Left lung (tissue), 10 donors: ENCODE measurements around the gene RGS3. TPM values are rescaled to one million over a fixed set of nuclear protein-coding genes. Genes with fewer than 3 reads are reported as not detected.

ENCODE experiments used
- ATAC-seq: fragments of 200-7000 bp; cut with Tn5 transposase; one replicate; pipeline ENCODE4 v1.9.1; 2020; ENCODE audit warnings: moderate library complexity
- DNase-seq, 4 donors: peaks; one replicate each; pipeline ENCODE4 v3.0.0-alpha.2; 2013 to 2020
- H3K27ac ChIP-seq, 2 donors: fragments of 200-600 bp; sonication (generic) in 1 of 2; one replicate each; pipeline versions ENCODE4 v1.5.0 to v1.8.0; 2020 to 2021
- H3K27me3 ChIP-seq, 2 donors: fragments of 200-600 bp; sonication (generic) in 1 of 2; one replicate each; pipeline versions ENCODE4 v1.5.0 to v1.8.0; 2020 to 2021
- H3K36me3 ChIP-seq, 2 donors: fragments of 200-600 bp; sonication (generic) in 1 of 2; one replicate each; pipeline versions ENCODE4 v1.5.0 to v1.8.0; 2020 to 2021
- H3K4me1 ChIP-seq, 2 donors: fragments of 200-600 bp; one replicate each; pipeline ENCODE4 v1.8.0; 2021
- H3K4me3 ChIP-seq, 2 donors: fragments of 200-600 bp; sonication (generic) in 1 of 2; one replicate each; pipeline versions ENCODE4 v1.5.0 to v1.8.0; 2020 to 2021; ENCODE audit warnings: mild to moderate bottlenecking in 1 of 2
- H3K9me3 ChIP-seq, 2 donors: fragments of 200-600 bp; sonication (generic) in 1 of 2; one replicate each; pipeline versions ENCODE4 v1.5.0 to v1.8.0; 2020 to 2021
- CTCF ChIP-seq, 2 donors: fragments of 200-600 bp; sonication (generic) in 1 of 2; IDR thresholded peaks; one replicate each; pipeline versions ENCODE4 v1.5.0 to v1.8.0; 2021; ENCODE audit warnings: antibody characterized with exemption in 2 of 2
- intact Hi-C, 2 donors: fragments of 100-400 bp; cut with DNase I; formaldehyde crosslinking; loops; one replicate each; pipeline versions ENCODE4 v1.11.2 to v1.14.2; 2022
- polyA plus RNA-seq, 6 donors: library from polyadenylated mRNA; unstranded; fragments of 120-200 nt; gene quantifications; one replicate each; pipeline ENCODE4 v1.2.1, GENCODE V29; 2013; ENCODE audit not compliant: insufficient read length in 6 of 6
- total RNA-seq, 2 donors: library from RNA; stranded (reverse); fragmentation: NEBNext Ultra II Directional; extraction: Animal tissue kit (Norgen Biotek cat#: 25700); gene quantifications; one replicate each; pipeline ENCODE4 v1.2.1, GENCODE V29; 2021
- donor health status: DM: no; HTN: yes; CAD: no.
- donor health status: DM: no; HTN: no; CAD: no.

The RGS3 gene
- total and polyA plus RNA-seq, 8 donors = 69.6 to 96.9 (median 77.4) TPM

- Histone ChIP-seq H3K4me3 (no peak overlapping the region), H3K4me1 (peaks cover 34 to 37% of the 10 kb centered on the region in 2 donors), H3K27ac (no peak overlapping the region), H3K9me3 (no peaks in the 10 kb centered on the region), H3K36me3 (no peaks in the 10 kb centered on the region), H3K27me3 (no peaks in the 10 kb centered on the region)
- ATAC-seq (no peak), DNase-seq (no peak)
- no peak for TF ChIP-seq CTCF (IDR thresholded peaks at IDR 0.05)
- intact Hi-C loops = no loop called here
These were observed 154.0 kb downstream of the RGS3 start for GRCh38 chr9:113617550-113617949.

GRCh38 chr9:113618836-113619490 lies 155.4 kb downstream of the RGS3 start:
- Histone ChIP-seq H3K27me3 (no peaks in the 10 kb centered on the region), H3K4me1 (peaks cover 34 to 41% of the 10 kb centered on the region in 2 donors), H3K36me3 (no peaks in the 10 kb centered on the region), H3K4me3 (no peak overlapping the region), H3K27ac (no peak overlapping the region), H3K9me3 (no peaks in the 10 kb centered on the region)
- no peak for DNase-seq
- intact Hi-C loops = no loop called here
- no peak for ATAC-seq
- no peak for TF ChIP-seq CTCF (IDR thresholded peaks at IDR 0.05)

- peak overlapping the region; percentile 69 to 80 for H3K27ac ChIP-seq
- intact Hi-C loops = no loop called here
- H3K36me3 ChIP-seq = no peaks in the 10 kb centered on the region
- DNase-seq = no peak
- no peak for ATAC-seq
- no peak overlapping the region for H3K4me3 ChIP-seq
- peaks cover 29 to 41% of the 10 kb centered on the region in 2 donors for H3K4me1 ChIP-seq
- TF ChIP-seq CTCF (IDR thresholded peaks at IDR 0.05) = no peak
- H3K27me3 ChIP-seq = no peaks in the 10 kb centered on the region
- no peaks in the 10 kb centered on the region for H3K9me3 ChIP-seq
These were observed 156.2 kb downstream of the RGS3 start for GRCh38 chr9:113619491-113620376.

- DNase-seq = peak in 3 of 4 donors; percentile 63 to 91 (median 77)
- Histone ChIP-seq H3K4me1 (peaks cover 21 to 33% of the 10 kb centered on the region in 2 donors), H3K36me3 (no peaks in the 10 kb centered on the region), H3K27me3 (no peaks in the 10 kb centered on the region), H3K9me3 (no peaks in the 10 kb centered on the region), H3K27ac (peak overlapping the region; percentile 69 to 80), H3K4me3 (no peak overlapping the region)
- intact Hi-C loops = no loop called here
- no peak for TF ChIP-seq CTCF (IDR thresholded peaks at IDR 0.05)
- peak; percentile 85 for ATAC-seq
These were observed 157.0 kb downstream of the RGS3 start for GRCh38 chr9:113620377-113621161.
